K562 (cell line): ENCODE data around the gene FMC1.

Experiments
- CBX2 ChIP-seq: fragments of 200-600 bp; sonication (generic); IDR thresholded peaks from one replicate; pipeline ENCODE4 v1.6.1; 2012; ENCODE audit warnings: mild to moderate bottlenecking, low read length, inconsistent platforms; ENCODE audit not compliant: insufficient read depth, poor library complexity, severe bottlenecking
- CBX8 ChIP-seq: fragments of 200-600 bp; sonication (generic); IDR thresholded peaks from 2 replicates; pipeline ENCODE4 v1.6.1; 2012; ENCODE audit warnings: borderline replicate concordance, mixed run types, low read depth, mild to moderate bottlenecking, moderate library complexity, mixed read lengths, low read length, control low read depth, inconsistent platforms; ENCODE audit not compliant: poor library complexity, severe bottlenecking; ENCODE audit errors: extremely low read depth
- CTCF ChIP-seq, 3 experiments: IDR thresholded peaks in 2 of 3; conservative IDR thresholded peaks in 1 of 3; 2 replicates each; pipeline ENCODE4 v1.5.1; 2011 to 2012; ENCODE audit warnings: low read length in 3 of 3, mild to moderate bottlenecking in 3 of 3, control low read depth in 2 of 3, improper control_type of control experiment in 1 of 3, inconsistent platforms in 1 of 3, low read depth in 1 of 3, mixed read lengths in 1 of 3, moderate library complexity in 1 of 3; ENCODE audit not compliant: insufficient read depth in 2 of 3
- E2F6 ChIP-seq, 2 experiments: IDR thresholded peaks; 2 replicates each; pipeline ENCODE4 v1.6.1; 2011; ENCODE audit warnings: borderline replicate concordance in 1 of 2, control low read depth in 1 of 2, low read depth in 1 of 2, low read length in 1 of 2, mild to moderate bottlenecking in 1 of 2, mixed read lengths in 1 of 2, moderate library complexity in 1 of 2; ENCODE audit not compliant: insufficient read depth in 1 of 2, insufficient read length in 1 of 2, poor library complexity in 1 of 2, severe bottlenecking in 1 of 2; ENCODE audit errors: extremely low read depth in 1 of 2
- EZH2 ChIP-seq: IDR thresholded peaks from 2 replicates; pipeline ENCODE4 v1.6.1; 2012; ENCODE audit warnings: low read depth, mild to moderate bottlenecking, inconsistent platforms, low read length, borderline replicate concordance
- IFI16 ChIP-seq: fragments of 250-450 bp; sonication (Bioruptor Pico); IDR thresholded peaks from 2 replicates; pipeline ENCODE4 v2.1.2; 2022; ENCODE audit warnings: mild to moderate bottlenecking, inconsistent platforms
- MEF2A ChIP-seq: IDR thresholded peaks from 2 replicates; pipeline ENCODE4 v1.6.1; 2011; ENCODE audit warnings: low read depth, mild to moderate bottlenecking, low read length, moderate library complexity; ENCODE audit not compliant: control insufficient read depth
- SREBF2 ChIP-seq: sonication (generic); formaldehyde crosslinking; IDR thresholded peaks from 2 replicates; pipeline ENCODE4 v1.4.0; 2020; ENCODE audit warnings: mild to moderate bottlenecking, missing genetic modification reagents
- SRF ChIP-seq, 2 experiments: fragments of 250-450, 450-650 bp in 1 of 2; sonication (Bioruptor Pico) in 1 of 2; sonication (generic) in 1 of 2; formaldehyde crosslinking; IDR thresholded peaks; 2 replicates each; pipeline versions ENCODE4 v1.5.0 to v1.5.1; 2020 to 2022; ENCODE audit warnings: mild to moderate bottlenecking in 1 of 2, missing genetic modification reagents in 1 of 2
- TBL1XR1 ChIP-seq, 2 experiments: IDR thresholded peaks; 2 replicates each; pipeline ENCODE4 v1.6.1; 2012; ENCODE audit warnings: improper control_type of control experiment in 2 of 2, low read length in 2 of 2, mild to moderate bottlenecking in 1 of 2
- ZBTB33 ChIP-seq: sonication (generic); formaldehyde crosslinking; IDR thresholded peaks from 2 replicates; pipeline ENCODE4 v1.8.1; 2023; ENCODE audit warnings: mild to moderate bottlenecking, missing genetic modification reagents
- ZFP36 ChIP-seq: fragments of 150-350 bp; IDR thresholded peaks from 2 replicates; pipeline ENCODE4 v1.6.1; 2018; ENCODE audit warnings: low read length, low read depth; ENCODE audit not compliant: partially characterized antibody

- TF ChIP-seq SRF (CRISPR knock-in tag; IDR thresholded peaks at IDR 0.05) (no peak), EZH2 (no peak), CTCF (IDR thresholded peaks at IDR 0.05 in 2 of 3, conservative IDR thresholded peaks at IDR 0.05 in 1 of 3; ENCODE audit: insufficient read depth in 2 of 3, low read depth in 1 of 3, low read length in 3 of 3) (no peak), ZBTB33 (no peak), CBX2 (no peak), SREBF2 (CRISPR knock-in tag) (no peak), MEF2A (no peak), E2F6 (IDR thresholded peaks at IDR 0.05; ENCODE audit: borderline replicate concordance in 1 of 2, extremely low read depth in 1 of 2, insufficient read depth in 1 of 2, insufficient read length in 1 of 2, low read depth in 1 of 2, low read length in 1 of 2, poor library complexity in 1 of 2, severe bottlenecking in 1 of 2) (no peak), TBL1XR1 (IDR thresholded peaks at IDR 0.05; ENCODE audit: low read length in 2 of 2) (no peak), CBX8 (no peak), ZFP36 (no peak), IFI16 (CRISPR knock-in tag) (no peak)
These were observed 3.9 kb downstream of the FMC1 start for GRCh38 chr7:139345042-139345441.
